Measurements from ENCODE around the gene SEMA6A.
"Not testable (repeated sequence)": the region's sequence is repeated elsewhere in the genome, so short reads cannot be mapped to it uniquely, and the experiment has no call there.

The SEMA6A gene

GRCh38 chr5:116553366-116553765, 21.3 kb downstream of the SEMA6A start:
- no peak for DNase-seq (ENCODE audit: low spot score)

GRCh38 chr5:116550082-116550481, 24.5 kb downstream of the SEMA6A start:
- DNase-seq (ENCODE audit: low spot score): no peak

DNA sequence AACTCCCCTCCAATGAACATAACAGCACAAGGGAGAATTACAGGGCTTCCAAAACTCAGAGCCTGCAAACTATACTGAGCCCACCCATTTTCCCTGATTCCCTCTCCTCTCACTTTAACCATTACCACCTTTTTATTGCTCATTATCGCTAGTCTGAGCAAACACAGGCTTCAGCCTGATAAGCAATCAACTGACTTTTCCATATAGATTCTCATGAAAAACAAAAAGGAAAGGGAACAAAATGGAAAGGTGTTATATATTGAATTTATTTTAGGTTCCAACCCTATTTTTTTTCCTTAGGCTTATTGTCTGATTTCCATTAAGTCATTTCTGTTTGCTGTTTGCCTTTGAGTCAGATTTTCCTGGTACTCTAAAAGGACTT, 27.9 kb downstream of the SEMA6A start:
- no peak for DNase-seq (ENCODE audit: low spot score)

DNA sequence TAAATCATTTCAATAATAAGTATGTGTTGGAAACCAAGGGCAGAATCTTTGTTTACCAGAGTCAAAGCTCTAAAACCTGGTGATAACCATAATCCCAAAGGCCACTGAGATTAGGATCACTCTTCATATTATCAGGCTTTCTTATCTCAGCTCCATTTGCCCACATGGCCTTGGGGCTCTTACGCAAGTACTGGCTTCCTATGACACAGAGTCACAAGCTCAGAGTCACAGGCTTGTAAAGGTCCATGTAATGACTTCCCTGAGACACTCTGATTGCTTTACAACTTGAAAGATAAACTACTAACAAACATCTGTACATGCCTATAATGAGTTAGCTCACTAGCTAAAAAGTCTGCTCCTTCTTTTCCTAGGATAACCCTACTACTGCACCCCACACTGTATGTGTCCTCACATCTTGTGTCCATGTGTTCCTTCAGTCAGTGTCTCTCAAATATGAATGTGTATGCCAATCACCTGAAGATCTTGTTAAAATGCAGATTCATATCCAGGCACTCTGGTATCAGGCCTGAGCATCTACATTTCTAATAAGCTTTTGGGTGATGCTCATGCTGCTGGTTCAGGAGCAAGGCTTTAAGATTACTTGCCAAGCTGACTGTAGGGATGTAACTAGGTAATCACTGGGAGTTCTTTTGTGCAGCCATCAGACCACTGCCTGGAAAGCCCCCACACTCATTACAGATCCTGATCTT, 28.4 kb downstream of the SEMA6A start:
- peak; percentile 72 for DNase-seq (ENCODE audit: low spot score)

DNA sequence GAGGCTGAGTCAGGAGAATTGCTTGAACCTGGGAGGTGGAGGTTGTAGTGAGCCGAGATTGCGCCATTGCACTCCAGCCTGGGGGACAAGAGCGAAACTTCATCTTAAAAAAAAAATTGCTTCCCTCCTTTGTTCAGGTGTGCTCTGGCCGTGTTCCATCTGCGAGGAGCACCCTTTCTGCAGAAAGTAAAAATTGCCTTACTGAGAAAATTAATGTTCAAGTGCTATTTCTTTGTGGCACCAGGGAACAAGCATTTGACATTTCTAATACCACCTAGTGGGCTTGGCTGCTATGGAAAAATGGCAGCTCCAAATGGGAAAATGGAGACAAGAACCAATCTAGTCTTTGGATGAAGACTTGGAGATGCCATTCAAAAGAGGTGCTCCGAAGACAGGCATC, 29.2 kb downstream of the SEMA6A start:
- DNase-seq (ENCODE audit: low spot score): not testable (repeated sequence)

DNA sequence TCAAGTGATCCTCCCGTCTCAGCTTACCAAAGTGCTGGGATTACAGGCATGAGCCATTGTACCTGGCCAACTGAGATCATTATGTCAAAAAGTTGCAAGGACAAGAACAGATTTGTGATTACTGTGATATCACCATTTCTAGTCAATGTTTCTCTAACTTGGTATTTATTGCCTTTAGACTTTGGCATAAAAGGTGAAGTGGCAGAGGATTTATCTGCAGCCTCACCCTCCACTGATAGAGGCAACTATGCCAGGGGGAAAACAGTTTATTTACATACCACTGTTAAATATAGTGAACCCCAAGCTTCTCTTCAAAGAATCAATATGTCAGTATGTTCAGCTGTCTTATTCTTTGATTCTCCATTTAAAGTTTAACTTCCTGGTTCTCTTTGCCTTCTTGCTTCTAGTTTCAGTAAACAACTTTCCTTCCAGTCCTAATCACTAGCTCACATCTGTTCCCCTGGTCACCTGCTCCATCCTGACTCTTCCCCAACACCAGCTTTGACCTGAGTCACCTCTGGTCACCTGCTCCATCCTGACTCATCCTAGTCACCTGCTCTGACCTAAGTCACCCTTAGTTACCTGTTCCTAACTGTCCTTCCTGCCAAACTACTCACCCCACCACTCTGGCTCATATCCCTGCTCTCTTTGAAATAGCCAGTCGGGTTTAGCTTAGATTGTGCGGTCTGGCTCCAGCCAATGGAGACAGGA, 29.9 kb downstream of the SEMA6A start:
- DNase-seq (ENCODE audit: low spot score): peak; percentile 70

GRCh38 chr5:116543501-116543900, 31.1 kb downstream of the SEMA6A start:
- DNase-seq (ENCODE audit: low spot score): no peak

DNA sequence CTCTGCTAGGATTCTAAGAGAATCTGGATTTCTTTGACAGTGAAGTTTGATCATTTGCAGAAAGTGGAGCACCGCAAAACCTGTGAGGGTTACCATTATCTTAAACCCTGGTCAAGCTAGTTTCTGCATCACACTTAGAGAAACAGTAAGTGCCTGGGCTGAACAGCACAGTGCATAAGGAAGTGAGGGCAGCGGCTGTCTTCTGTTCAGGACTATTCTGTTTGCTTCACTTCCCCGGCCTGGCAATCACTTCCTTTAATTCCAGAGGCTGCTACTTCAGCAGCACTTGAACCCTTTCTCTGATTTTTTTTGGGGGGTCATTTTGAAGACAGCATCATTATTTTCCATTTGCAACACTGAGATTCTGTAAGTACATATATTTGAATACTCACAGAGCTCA, 32.0 kb downstream of the SEMA6A start:
- DNase-seq (ENCODE audit: low spot score): no peak

- DNase-seq (ENCODE audit: low spot score): no peak
These were observed 35.4 kb downstream of the SEMA6A start for GRCh38 chr5:116539222-116539621.

DNA sequence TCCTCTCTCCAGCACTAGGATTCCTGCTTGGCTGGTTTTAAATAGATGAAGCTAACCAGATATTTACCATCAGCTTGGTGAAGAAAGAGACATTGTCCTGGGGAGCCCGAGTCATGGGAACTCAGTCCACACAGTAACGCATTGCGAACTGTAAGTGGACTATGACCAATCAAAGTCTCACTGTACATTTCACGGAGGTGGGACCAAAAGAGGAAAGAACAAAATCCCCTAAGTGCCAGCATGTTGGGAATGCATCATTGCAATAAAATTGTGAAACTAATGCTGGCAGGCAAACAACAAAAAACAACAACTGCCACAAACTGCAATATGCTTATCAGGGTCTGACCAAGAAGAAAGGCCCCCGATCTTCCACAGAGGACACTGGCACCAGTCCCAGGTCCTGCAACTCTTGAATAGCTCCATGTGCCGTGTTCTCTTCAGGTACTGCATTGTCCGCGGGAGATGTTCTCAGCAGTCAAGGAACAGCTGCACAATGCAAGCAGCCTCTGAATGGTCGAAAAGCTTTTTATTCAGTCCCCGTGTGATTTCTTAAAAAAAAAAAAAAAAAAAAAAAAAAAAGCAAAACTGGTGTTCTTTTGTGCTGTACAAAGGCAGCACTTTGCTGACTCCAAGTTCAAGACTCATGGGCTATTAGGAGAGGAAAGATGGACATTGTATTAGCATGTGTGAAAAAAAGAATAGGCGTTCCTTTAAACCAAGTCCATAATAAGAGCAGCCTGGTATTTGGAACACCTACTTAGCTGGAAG, 38.1 kb downstream of the SEMA6A start:
- DNase-seq (ENCODE audit: low spot score): no peak

DNA sequence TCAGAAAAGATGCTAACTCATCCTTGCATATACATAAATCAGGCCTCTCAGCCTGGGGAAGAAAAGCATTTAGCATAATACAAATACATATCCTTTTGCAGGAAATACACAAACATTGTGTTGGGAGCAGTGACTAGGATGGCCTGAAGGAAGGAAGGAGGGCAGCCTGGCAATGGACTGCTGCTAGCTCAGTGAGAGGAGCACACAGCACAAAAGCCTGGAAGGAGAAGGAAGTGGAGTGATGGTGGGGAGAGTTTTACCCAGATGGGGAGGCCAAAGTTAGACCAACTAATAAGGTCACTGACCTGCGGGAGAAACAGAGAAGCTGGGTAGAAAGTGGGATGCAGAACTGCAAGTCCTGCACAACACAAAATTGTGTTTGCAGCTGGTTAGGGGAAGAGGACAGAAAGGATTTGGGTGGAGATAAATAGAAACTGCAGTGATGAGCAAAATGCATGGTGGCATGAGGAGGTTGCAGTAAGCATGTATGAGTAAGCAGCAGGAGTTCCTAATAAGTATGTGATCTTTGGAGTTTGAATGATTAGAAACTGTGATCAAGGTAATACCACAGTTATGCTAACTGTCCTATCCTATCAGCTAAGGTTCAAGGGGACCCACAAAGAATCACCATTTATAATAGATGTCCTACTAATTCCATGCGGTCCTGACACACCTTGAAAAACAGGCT, 39.5 kb downstream of the SEMA6A start:
- no peak for DNase-seq (ENCODE audit: low spot score)

DNA sequence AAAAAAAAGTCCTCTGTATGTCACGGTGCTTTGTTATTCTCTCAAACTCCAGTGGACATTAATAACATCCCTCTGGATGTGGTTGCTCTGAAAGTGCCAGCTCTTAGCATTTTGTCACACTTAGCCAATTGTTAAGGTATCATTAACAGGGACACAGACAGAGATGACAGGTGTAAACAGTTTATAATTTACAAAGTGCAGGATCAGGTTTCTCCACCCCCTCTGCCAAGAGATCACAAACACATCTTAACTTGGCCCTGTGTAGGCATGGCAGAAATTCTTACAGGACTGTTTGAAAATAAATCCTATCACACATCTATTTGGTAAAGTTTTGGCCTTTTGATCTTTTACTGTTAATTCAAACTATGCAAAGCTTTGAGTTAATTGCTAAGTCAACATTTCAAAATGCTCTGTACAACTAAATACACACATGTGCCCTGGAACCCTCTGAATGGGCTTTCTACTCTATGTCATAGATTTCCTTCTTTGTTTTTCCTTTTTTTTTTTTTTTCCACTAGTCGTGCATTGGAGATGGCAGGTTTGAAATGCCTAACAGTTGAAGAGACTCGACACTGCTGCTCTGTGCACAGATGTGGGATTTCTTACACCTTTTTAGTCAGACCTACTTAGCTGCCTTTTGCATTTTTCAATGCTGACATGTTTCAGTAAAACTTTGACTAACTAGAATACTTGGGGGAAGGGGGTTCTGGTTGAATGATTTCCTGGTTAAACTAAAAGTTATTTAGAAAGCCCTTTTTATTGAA, 41.7 kb downstream of the SEMA6A start:
- no peak for DNase-seq (ENCODE audit: low spot score)

DNA sequence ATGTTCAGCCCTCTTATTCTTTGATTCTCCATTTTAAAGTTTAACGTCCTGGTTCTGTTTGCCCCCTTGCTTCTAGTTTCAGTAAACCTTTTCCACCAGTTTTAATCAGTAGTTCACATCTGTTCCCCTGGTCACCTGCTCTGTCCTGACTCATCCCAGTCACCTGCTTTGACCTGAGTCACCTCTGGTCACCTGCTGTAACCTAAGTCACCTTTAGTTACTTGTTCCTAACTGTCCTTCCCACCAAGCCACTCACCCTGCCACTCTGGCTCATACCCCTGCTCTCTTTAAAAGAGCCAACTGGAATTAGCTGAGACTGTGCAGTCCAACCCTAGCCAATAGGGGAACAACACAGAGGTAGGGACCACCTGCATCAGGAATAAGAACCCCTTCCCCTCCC, 43.0 kb downstream of the SEMA6A start:
- no peak for DNase-seq (ENCODE audit: low spot score)

DNA sequence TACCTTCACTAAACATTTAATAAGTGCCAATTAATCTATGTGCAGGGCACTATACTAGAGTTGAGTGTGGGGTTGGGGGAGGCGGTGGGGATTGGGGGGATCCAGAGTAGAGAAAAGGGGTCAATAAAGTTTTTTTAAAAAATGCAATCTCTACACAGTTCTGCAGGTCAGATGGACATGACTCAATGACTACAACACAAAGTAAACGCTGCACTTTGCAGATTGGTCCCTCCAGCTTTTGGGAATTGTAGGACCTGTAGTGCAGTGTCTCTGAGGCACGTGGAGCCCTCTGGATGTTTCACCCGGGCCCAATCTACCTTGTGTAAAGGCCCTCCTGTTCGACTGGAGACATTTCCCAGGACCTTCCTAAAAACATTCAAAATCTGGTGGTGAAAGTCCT, 43.5 kb downstream of the SEMA6A start:
- DNase-seq (ENCODE audit: low spot score): no peak

DNA sequence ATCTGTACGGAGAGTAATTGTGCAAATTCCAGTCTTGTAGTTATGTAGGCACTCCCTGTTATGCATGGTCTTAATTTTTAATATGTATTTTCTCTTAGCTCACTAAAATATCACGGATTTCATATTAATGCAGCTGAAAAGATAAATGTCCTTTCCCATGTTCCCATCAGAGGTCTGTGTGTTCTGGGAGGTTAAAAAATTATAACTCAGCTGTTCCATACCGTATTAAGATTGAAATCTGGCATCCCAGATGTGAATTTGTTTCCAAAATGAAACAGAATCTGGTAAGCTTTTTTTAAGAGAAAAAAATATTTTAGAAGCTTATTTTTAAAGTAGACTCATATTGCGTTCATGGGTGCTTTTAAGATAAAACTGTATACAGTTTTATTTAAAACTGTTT, 44.3 kb downstream of the SEMA6A start:
- no peak for DNase-seq (ENCODE audit: low spot score)

DNA sequence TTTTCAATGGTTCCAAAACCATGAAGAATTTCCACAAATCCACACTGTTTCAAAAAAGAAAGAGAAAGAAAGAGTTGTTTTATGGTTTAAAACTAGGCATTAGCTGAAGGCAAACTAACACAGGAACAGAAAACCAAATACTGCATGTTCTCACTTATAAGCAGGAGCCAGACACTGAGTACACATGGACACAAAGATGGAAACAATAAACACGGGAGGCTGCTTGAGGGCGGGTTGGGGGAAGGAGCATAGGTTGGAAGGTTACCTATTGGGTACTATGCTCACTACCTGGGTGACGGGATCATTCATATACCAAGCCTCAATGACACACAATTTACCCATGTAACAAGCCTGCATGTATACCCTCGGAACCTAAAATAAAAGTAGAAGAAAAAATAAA, 45.0 kb downstream of the SEMA6A start:
- DNase-seq (ENCODE audit: low spot score): no peak

GRCh38 chr5:116528519-116529234, 45.9 kb downstream of the SEMA6A start:
- DNase-seq (ENCODE audit: low spot score): no peak

DNA sequence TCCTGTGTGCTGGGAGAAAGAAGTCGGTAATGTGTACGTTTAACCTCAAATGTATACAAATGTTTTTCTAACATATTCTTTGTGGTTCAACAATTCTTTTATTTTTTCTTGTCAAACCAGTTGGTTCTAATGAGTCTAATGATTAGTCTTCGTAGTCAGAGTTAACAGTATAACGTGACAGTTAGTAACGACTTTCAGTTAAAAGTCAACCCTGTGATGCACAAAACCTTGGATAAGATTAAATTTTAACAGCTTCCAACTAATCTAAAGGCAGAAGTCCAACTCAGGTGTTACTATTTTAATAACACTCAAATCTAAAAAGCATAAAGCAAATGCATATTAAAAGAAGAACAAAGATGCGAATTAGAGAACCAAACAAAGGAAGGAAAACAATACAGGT, 47.0 kb downstream of the SEMA6A start:
- DNase-seq (ENCODE audit: low spot score): no peak

- no peak for DNase-seq (ENCODE audit: low spot score)
These were observed 48.9 kb downstream of the SEMA6A start for GRCh38 chr5:116525674-116526073.

- DNase-seq (ENCODE audit: low spot score): no peak
These were observed 49.7 kb downstream of the SEMA6A start for GRCh38 chr5:116524966-116525365.
